K562 (cell line): ENCODE data around the gene ECSIT. TPM values are rescaled to one million over a fixed set of nuclear protein-coding genes. Genes with fewer than 3 reads are reported as not detected.

ENCODE experiments used
- ARID1B ChIP-seq: fragments of 450-650 bp; IDR thresholded peaks from 2 replicates; pipeline ENCODE4 v1.6.1; 2016; ENCODE audit warnings: antibody characterized with exemption, mild to moderate bottlenecking, inconsistent platforms
- GATA2 ChIP-seq: sonication (generic); formaldehyde crosslinking; IDR thresholded peaks from 2 replicates; pipeline ENCODE4 v1.4.0; 2020; ENCODE audit warnings: mild to moderate bottlenecking, missing genetic modification reagents
- GATAD2A ChIP-seq: fragments of 450-650 bp; IDR thresholded peaks from 2 replicates; pipeline ENCODE4 v1.6.1; 2017
- HNRNPH1 ChIP-seq: fragments of 200-400 bp; formaldehyde crosslinking; optimal IDR thresholded peaks from 2 replicates; pipeline ENCODE3; 2017; ENCODE audit warnings: low read depth, mild to moderate bottlenecking, low read length, moderate library complexity
- L3MBTL2 ChIP-seq: fragments of 450-650 bp; IDR thresholded peaks from 2 replicates; pipeline ENCODE4 v1.6.1; 2016; ENCODE audit warnings: mild to moderate bottlenecking, moderate library complexity
- MTA3 ChIP-seq: fragments of 450-650 bp; formaldehyde crosslinking; IDR thresholded peaks from 2 replicates; pipeline ENCODE4 v1.6.1; 2017; ENCODE audit warnings: mild to moderate bottlenecking, borderline replicate concordance
- NBN ChIP-seq: fragments of 450-650 bp; IDR thresholded peaks from 2 replicates; pipeline ENCODE4 v1.6.1; 2016; ENCODE audit warnings: low read depth, mild to moderate bottlenecking
- NFRKB ChIP-seq: fragments of 450-650 bp; IDR thresholded peaks from 2 replicates; pipeline ENCODE4 v1.6.1; 2016; ENCODE audit warnings: low read depth
- ZNF644 ChIP-seq: fragments of 200-800 bp; sonication (Bioruptor generic); IDR thresholded peaks from 2 replicates; pipeline ENCODE4 v1.6.1; 2016; ENCODE audit warnings: low read depth, missing genetic modification characterization, missing compliant biosample characterization
- polyA plus RNA-seq, 8 experiments: library from polyadenylated mRNA; depleted of rRNA in 4 of 8; stranded (reverse) in 5 of 8; unstranded in 3 of 8; fragments of >200 nt; fragmentation: Nextera tagmentation in 2 of 8; fragmentation: Illumina TruSeq in 1 of 8; extraction: Ambion mirVana in 2 of 8; extraction: Trizol in 1 of 8; gene quantifications; 2 replicates each; pipeline versions ENCODE4 v1.2.1 to v1.2.3, GENCODE V29; 2011 to 2014; ENCODE audit warnings: inconsistent platforms in 1 of 8, missing spikeins in 1 of 8
- total RNA-seq, 7 experiments: library from RNA; depleted of rRNA in 6 of 7; stranded (reverse); fragments of >200 nt in 6 of 7; fragmentation: Illumina TruSeq in 2 of 7; extraction: Trizol in 2 of 7; gene quantifications; 2 replicates each; pipeline versions ENCODE4 v1.2.1 to v1.2.3, GENCODE V29; 2011 to 2021; ENCODE audit warnings: low replicate concordance in 1 of 7
- TF ChIP-seq, protein P1 (sequence below), 3 experiments: fragments of 200-800 bp in 1 of 3; fragments of 250-450 bp in 1 of 3; fragments of 450-650 bp in 1 of 3; sonication (Bioruptor Pico) in 1 of 3; sonication (Bioruptor generic) in 1 of 3; formaldehyde crosslinking in 1 of 3; IDR thresholded peaks; 2 replicates each; pipeline versions ENCODE4 v1.6.1 to v1.8.0; 2016 to 2022; ENCODE audit warnings: mild to moderate bottlenecking in 2 of 3, missing genetic modification characterization in 2 of 3, missing compliant biosample characterization in 1 of 3, moderate library complexity in 1 of 3
- TF ChIP-seq, protein P2 (sequence below): fragments of 250-450 bp; sonication (Bioruptor Pico); IDR thresholded peaks from 2 replicates; pipeline ENCODE4 v1.5.0; 2021
- TF ChIP-seq, protein P3 (sequence below), 2 experiments: fragments of 450-650 bp; IDR thresholded peaks; 2 replicates each; pipeline ENCODE4 v1.6.1; 2016; ENCODE audit warnings: mild to moderate bottlenecking in 2 of 2, borderline replicate concordance in 1 of 2, low read depth in 1 of 2, moderate library complexity in 1 of 2
- TF ChIP-seq, protein P4 (sequence below): fragments of 200-800 bp; sonication (Bioruptor generic); IDR thresholded peaks from 2 replicates; pipeline ENCODE4 v1.6.1; 2017; ENCODE audit warnings: missing genetic modification characterization, missing compliant biosample characterization

The ECSIT gene
- total and polyA plus RNA-seq, 9 of the 15 experiments (the other 6 are each of a cell fraction or from before 2014, with no cell fraction given) = 1.1 to 82.5 (median 43.9) TPM

DNA sequence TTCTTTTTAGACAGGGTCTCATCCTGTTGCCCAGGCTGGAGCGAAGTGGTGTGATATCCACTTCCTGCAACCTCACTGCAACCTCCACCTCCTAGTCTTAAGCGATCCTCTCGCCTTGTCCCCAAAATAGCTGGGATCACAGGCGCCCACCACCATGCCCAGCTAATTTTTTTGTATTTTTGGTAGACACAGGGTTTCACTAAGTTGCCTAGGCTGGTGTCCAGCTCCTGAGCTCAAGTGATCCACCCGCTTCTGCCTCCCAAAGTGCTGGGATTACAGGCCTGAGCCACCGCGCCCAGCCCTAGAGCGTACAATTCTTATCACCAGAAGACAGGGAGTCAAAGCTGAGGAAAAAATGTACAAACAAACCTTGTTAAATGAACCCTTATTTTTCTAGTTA is 34.6 kb upstream of the ECSIT start (continued):
- TF ChIP-seq, protein P1, sequence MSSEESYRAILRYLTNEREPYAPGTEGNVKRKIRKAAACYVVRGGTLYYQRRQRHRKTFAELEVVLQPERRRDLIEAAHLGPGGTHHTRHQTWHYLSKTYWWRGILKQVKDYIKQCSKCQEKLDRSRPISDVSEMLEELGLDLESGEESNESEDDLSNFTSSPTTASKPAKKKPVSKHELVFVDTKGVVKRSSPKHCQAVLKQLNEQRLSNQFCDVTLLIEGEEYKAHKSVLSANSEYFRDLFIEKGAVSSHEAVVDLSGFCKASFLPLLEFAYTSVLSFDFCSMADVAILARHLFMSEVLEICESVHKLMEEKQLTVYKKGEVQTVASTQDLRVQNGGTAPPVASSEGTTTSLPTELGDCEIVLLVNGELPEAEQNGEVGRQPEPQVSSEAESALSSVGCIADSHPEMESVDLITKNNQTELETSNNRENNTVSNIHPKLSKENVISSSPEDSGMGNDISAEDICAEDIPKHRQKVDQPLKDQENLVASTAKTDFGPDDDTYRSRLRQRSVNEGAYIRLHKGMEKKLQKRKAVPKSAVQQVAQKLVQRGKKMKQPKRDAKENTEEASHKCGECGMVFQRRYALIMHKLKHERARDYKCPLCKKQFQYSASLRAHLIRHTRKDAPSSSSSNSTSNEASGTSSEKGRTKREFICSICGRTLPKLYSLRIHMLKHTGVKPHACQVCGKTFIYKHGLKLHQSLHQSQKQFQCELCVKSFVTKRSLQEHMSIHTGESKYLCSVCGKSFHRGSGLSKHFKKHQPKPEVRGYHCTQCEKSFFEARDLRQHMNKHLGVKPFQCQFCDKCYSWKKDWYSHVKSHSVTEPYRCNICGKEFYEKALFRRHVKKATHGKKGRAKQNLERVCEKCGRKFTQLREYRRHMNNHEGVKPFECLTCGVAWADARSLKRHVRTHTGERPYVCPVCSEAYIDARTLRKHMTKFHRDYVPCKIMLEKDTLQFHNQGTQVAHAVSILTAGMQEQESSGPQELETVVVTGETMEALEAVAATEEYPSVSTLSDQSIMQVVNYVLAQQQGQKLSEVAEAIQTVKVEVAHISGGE (CRISPR knock-in tag; IDR thresholded peaks at IDR 0.05) = no peak
- TF ChIP-seq, protein P2, sequence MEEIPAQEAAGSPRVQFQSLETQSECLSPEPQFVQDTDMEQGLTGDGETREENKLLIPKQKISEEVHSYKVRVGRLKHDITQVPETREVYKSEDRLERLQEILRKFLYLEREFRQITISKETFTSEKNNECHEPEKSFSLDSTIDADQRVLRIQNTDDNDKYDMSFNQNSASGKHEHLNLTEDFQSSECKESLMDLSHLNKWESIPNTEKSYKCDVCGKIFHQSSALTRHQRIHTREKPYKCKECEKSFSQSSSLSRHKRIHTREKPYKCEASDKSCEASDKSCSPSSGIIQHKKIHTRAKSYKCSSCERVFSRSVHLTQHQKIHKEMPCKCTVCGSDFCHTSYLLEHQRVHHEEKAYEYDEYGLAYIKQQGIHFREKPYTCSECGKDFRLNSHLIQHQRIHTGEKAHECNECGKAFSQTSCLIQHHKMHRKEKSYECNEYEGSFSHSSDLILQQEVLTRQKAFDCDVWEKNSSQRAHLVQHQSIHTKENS = no peak
- TF ChIP-seq MTA3 (0 out of 2 replicates have a peak, but pooled peaks have one; percentile 28), NFRKB (peak; percentile 64; the same call in 1 of the 2 replicates), GATA2 (CRISPR knock-in tag) (no peak), L3MBTL2 (0 out of 2 replicates have a peak, but pooled peaks have one; percentile 42), ARID1B (peak; percentile 80), ZNF644 (tag) (no peak), HNRNPH1 (no peak), GATAD2A (0 out of 2 replicates have a peak, but pooled peaks have one; percentile 34), NBN (no peak; the same call in 1 of the 2 replicates)
- TF ChIP-seq, protein P3, sequence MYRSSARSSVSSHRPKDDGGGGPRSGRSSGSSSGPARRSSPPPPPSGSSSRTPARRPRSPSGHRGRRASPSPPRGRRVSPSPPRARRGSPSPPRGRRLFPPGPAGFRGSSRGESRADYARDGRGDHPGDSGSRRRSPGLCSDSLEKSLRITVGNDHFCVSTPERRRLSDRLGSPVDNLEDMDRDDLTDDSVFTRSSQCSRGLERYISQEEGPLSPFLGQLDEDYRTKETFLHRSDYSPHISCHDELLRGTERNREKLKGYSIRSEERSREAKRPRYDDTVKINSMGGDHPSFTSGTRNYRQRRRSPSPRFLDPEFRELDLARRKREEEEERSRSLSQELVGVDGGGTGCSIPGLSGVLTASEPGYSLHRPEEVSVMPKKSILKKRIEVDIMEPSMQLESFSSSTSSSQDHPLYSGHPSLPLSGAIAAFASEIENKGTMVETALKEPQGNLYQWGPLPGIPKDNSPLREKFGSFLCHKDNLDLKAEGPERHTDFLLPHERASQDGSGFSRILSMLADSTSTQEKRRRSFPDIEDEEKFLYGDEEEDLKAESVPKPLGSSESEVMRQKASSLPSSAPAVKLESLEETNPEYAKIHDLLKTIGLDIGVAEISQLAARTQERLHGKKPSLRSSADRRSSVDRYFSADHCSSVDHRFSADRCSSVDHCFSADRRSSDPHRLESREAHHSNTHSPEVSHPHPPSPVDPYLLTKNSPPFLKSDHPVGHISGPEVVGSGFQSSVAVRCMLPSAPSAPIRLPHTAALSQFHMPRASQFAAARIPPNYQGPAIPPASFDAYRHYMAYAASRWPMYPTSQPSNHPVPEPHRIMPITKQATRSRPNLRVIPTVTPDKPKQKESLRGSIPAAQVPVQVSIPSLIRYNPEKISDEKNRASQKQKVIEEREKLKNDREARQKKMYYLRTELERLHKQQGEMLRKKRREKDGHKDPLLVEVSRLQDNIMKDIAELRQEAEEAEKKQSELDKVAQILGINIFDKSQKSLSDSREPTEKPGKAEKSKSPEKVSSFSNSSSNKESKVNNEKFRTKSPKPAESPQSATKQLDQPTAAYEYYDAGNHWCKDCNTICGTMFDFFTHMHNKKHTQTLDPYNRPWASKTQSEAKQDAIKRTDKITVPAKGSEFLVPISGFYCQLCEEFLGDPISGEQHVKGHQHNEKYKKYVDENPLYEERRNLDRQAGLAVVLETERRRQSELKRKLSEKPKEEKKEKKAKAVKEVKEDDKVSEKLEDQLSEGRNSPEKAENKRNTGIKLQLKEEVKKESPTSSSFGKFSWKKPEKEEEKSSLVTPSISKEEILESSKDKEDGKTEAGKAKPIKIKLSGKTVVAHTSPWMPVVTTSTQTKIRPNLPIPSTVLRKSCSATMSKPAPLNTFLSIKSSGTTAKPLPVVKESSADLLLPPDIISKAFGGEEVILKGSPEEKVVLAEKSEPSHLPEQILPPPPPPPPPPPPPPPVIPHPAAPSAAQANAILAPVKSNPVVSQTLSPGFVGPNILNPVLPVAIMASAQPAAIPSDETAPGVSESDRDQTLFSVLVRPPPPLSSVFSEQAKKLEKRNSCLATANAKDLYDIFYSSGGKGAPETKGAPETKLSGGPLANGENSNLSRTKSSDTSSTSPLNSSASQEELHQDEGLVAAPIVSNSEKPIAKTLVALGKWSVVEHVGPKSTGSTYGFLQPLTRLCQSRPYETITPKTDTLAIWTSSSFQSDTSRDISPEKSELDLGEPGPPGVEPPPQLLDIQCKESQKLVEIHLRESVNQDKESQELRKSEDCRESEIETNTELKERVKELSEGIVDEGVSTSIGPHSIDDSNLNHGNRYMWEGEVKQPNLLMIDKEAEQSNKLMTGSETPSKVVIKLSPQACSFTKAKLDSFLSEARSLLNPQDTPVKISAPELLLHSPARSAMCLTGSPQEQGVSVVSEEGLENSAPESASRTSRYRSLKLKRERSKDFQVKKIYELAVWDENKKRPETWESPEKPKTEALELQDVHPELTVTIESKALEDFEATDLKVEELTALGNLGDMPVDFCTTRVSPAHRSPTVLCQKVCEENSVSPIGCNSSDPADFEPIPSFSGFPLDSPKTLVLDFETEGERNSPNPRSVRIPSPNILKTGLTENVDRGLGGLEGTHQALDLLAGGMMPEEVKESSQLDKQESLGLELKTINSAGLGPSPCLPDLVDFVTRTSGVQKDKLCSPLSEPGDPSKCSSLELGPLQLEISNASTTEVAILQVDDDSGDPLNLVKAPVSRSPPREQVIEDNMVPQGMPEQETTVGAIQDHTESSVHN (IDR thresholded peaks at IDR 0.05; ENCODE audit: borderline replicate concordance in 1 of 2, low read depth in 1 of 2) = no peak
- TF ChIP-seq, protein P4, sequence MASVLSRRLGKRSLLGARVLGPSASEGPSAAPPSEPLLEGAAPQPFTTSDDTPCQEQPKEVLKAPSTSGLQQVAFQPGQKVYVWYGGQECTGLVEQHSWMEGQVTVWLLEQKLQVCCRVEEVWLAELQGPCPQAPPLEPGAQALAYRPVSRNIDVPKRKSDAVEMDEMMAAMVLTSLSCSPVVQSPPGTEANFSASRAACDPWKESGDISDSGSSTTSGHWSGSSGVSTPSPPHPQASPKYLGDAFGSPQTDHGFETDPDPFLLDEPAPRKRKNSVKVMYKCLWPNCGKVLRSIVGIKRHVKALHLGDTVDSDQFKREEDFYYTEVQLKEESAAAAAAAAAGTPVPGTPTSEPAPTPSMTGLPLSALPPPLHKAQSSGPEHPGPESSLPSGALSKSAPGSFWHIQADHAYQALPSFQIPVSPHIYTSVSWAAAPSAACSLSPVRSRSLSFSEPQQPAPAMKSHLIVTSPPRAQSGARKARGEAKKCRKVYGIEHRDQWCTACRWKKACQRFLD (CRISPR knock-in tag) = peak; percentile 47; the same call in 1 of the 2 replicates
